ENCODE measurements around the gene TLR2.
"Not testable (repeated sequence)": the region's sequence is repeated elsewhere in the genome, so short reads cannot be mapped to it uniquely, and the experiment has no call there.

The TLR2 gene

DNA sequence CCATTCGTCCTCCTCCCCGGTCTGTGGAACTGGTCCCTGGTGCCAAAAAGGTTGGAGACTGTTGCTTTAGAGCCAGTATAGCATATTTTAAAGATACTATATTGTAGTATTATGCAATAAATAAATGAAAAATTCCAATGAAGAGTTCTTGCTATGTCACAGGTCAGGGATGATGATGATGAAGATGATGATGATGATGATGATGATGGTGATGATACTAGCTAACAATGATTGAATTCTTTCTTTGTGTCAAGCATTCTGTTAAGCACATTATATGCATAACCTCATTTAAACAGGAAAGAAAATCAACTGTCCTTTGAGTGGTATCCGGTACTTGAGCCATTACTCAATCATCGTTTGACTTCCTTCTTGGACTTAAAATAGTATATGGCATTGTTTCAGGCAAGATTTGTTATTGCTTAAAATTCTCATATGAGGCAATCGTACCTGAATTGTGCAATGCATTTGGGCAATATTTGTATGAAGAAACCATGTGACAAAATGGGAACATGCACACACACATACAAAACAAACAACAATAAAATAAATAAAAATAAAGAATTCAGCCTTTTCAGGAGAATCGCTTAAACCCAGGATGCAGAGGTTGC, 22.8 kb upstream of the TLR2 start:
- DNase-seq: no peak

DNA sequence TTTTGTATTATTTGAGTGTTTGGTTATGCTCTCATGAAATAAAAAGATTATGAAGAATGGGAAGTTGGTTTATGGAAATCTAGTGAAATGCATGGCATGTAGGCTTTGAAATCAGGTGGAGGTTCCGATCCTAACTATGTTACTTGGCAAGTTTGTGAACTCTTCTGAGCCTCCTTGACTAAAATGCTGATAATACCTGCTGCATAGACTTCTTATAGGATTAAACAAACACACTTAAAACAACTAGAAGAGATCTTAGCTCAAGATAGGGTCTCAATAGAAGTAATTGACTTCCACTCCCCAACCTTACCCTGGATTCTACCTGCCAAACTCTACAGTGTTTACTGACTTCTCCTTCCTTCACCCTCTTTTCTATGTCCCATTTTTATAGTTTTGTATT, 22.2 kb upstream of the TLR2 start:
- no peak for DNase-seq

DNA sequence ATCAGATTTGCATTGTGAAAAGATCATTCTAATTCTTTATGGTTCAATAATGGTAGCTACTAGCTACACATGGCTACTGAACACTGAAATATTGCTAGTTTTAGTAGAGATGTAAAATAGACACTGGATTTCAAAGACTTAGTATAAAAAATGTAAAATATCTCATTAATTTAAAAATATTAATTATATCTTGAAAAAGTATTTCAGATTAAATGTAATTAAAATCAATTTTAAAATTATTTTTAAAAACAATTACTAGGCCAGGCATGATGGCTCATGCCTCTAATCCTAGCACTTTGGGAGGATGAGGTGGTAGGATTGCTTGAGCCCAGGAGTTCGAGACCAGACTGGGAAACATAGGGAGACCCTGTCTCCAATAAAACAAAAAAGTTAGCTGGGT, 20.4 kb upstream of the TLR2 start:
- no peak for DNase-seq

DNA sequence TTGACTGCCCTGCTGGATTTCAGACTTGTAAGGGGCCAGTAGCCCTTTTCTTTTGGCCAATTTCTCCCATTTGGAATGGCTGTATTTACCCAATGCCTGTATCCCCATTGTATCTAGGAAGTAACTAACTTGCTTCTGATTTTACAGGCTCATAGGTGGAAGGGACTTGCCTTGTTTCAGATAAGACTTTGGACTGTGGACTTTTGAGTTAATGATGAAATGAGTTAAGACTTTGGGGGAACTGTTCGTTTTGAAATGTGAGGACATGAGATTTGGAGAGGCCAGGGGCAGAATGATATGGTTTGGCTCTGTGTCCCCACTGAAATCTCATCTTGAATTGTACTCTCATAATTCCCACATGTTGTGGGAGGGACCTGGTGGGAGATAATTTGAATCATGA, 17.6 kb upstream of the TLR2 start:
- not testable (repeated sequence) for DNase-seq

DNA sequence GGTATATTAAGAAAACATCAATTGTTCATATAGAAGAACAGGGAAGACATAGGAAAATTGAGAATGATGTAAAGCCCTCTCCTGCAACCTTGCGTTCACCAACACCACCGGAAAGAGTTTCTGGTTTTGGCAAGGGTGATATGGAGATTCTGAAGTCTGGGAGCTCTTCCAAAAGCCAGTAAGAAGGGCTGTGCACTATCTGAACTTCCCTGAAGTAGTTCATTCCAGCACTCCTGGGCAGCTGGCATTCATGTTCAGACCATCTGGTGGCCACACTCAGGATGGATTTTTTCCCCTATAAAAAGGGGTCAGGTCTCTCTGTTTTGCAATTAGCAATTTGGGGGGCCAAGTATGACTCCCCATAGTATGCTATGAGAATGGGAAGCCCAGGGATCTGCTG, 15.4 kb upstream of the TLR2 start:
- DNase-seq: no peak

DNA sequence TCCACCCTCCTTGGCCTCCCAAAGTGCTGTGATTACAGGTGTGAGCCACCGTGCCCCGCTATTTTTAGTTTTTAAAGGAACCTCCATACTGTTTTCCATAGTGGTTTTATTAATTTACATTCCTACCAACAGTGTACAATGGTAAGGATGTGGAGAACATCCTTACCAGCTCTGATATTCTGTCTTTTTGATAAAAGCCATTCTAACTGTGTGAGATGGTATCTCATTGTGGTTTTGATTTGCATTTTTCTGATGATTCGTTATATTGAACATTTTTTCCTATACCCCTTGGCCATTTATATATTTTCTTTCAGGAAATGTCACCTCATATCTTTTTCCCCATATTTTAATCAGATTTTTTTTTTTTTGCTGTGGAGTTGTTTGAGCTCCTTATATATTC, 14.2 kb upstream of the TLR2 start:
- no peak for DNase-seq

DNA sequence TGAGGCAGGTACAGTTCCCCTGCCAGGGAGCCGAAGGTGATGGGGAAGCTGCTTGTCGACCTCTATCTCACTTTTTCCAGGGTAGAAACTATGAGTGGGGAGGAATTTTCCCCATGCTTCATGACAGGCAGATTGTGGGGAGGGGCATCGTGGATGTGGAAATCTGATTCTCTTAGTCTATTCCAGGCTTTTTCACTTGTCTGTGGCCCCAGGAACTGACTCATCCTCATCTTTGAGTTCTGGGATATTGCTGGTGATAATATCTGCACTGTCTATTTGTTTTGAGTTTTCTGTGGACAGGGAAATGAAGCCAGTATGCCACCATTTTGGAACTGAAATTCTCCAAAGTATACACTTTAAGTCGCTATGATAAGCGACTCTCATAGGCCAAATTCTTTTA, 7.6 kb upstream of the TLR2 start:
- DNase-seq: no peak

DNA sequence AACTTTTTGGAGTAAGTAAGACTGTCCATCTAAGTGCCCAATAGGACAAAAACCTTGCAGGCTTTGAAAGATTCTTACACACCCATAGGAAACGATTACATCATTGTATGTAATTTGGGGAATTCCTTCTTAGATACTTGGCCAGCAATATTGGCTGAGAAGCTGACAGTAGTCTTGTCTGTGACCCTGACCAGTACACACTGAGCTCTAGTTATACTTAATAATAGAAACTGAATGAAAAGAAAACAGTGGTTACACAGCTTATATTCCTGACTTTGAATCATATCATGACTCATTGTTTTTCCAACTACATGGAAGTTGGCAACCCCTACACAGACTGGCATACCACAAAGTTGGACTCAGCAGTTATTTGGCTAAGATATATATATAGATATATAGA, 7.1 kb upstream of the TLR2 start:
- no peak for DNase-seq

DNA sequence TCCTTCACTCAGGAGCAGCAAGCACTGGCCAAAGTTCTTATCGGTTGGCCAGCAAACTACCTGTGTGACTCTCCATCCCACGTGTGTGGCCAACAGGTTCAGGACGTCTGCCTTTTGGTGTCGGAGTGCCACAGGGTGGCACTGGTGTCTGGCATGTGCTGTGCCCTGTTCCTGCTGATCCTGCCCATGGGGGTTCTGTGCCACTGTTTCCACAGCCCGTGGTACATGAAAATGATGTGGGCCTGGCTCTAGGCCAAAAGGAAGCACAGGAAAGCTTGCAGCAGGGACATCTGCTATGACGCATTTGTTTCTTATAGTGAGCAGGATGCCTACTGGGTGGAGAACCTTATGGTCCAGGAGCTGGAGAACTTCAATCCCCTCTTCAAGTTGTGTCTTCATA, 4.6 kb upstream of the TLR2 start:
- DNase-seq: no peak

DNA sequence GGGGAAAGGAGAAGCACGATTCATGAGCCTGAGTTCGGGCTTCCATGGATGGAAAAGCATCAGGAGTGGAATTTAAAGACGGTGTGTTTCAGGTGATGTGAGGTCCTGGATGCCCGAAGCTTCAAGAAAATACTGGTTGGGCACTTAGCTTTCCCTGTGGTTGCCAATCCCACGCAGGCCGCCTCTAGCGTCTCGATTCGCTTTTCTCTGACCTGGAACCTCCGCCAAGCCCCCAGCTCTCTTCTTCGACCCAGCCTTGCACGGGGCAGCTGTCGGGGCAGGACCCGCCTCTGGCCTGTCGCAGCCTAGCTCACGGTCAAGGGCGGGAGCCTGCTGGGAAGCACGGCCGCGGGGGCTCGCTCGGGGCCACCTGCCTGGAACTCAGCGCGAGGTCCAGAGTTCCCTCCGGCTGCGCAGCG, 308 bp upstream of the TLR2 start:
- no peak for DNase-seq

DNA sequence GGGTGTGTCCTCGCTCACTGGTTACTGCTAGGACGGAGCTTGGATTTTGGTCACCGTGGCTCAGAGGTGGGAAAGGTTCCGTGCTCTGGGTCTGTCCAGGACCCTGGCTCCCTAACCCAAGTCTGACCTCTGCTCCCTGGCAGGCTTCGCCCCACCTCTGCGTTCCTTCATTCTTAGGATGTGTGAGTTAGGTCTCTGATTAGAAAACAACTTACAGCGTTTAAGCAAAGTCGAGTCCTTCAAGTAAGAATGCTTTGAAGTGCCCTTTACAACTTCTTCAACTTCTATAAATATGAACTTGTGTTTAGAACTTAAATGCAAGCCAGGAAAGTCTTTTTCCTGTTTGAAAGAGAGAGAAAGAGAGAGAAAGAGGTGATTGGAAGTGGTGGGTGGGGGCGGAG, 891 bp downstream of the TLR2 start:
- no peak for DNase-seq

DNA sequence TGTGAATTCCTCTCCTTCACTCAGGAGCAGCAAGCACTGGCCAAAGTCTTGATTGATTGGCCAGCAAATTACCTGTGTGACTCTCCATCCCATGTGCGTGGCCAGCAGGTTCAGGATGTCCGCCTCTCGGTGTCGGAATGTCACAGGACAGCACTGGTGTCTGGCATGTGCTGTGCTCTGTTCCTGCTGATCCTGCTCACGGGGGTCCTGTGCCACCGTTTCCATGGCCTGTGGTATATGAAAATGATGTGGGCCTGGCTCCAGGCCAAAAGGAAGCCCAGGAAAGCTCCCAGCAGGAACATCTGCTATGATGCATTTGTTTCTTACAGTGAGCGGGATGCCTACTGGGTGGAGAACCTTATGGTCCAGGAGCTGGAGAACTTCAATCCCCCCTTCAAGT, 20.4 kb downstream of the TLR2 start:
- DNase-seq: no peak

DNA sequence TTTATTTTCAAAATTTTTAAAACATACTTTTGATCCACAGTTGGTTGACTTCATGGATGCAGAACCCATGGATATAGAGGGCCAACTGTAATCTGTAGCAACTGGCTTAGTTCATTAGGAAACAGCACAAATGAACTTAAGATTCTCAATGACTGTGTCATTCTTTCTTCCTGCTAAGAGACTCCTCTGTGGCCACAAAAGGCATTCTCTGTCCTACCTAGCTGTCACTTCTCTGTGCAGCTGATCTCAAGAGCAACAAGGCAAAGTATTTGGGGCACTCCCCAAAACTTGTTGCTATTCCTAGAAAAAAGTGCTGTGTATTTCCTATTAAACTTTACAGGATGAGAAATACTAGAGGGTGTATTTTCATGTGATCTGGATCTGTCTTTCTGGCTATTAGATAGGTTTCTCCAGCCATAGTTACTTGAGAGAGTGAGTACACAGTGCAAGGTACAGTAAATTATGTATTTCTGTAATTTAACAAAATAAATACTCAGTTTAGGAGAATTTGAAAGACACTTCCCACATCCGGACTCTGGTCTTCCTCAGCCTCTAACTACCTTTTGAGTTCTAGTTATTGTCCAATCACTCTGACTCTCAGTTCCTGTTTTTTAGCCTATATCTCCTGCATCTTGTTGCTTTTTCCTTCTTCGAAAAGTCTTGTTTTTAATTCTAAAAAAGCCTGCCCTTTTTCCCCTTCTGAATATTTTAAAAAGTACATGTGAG, 21.8 kb downstream of the TLR2 start:
- DNase-seq: no peak

DNA sequence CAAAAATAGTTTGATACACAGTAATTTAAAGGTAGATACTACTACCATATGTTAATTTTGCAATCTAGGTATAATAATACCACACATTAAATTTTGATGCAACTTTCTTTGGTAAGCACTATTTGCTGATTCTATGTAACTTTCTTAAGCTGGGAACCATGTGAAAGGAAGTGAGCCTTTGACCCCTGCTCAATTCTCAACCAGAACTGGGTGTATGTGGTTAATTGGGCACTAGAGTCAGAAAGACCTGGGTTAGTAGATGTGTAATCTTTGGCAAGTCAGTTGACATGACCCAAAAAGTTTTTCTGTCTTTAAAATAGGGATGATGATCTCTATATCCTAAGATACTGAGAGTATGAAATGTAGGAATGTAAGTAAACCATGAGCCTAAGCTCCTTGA, 22.4 kb downstream of the TLR2 start:
- DNase-seq: no peak

DNA sequence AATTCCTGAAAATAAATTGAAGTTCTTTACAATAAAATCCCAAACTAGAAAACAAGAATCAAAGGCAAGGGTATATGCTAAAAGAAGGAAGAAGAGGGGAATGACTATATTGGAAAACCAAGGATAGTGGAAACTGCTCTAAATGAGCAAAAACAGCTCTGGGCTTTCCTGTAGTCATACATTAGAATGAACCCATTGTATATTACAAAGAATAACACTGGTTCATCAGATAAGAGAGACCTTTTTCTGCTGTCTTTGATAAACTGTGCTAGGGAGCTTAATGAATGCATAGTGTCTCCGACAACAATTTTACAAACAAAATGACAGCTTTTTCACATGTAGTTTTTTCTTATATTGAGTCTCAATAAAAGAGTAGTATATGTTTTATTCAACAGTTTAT, 26.6 kb downstream of the TLR2 start:
- no peak for DNase-seq

DNA sequence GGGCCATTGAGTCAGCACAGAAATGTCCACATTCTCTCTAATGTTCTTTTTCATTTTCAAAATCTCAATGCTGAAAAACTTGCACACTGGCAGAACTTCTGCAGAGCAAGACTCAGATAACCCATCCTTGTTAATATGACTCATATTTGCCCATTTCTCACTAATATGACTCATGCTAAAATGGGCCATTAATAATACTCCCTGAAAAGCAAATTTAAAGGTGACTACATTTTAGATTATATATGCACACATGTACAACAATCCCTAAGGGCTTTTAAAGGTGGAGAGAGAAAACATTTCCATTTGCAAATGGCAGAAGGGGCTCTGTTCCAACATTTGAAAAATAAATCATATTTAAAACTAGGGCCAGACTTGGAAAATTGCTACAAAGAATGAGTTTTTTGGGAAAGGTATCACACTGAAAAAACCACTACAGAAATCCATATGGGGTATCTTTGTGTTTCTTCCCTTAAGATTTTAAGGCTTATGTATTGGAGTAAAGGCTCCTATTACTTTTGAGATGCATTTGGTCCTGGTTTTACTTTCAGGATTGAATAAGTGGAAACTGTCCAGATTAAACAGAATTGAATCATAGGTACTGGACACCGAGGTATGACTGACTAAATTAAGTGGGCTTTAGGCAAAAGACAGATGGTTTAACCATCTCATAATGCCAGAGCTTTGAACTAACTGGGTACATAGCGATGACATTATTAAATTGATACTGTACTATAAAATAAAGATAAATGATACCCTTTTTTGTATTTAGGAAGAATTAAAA, 30.0 kb downstream of the TLR2 start:
- DNase-seq: no peak

DNA sequence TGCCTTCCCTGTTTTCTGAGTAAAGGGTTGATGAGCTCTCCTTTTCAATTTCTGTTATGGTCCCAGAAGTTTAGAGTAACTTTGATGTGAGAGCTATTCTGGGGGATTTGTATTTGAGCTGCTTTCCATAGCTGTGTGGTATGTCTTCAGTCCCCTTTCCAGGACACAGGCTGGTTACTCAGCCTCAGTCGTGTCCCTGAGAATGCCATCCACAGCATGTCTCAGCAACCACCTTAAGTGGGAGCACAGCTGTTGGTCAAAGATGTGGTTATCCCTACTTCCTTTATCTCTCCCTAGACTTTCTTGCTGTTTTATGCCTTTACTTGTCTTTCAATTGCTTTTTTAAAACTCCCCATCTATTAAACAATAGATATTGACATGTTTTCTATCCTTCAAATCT, 38.0 kb downstream of the TLR2 start:
- DNase-seq: no peak

DNA sequence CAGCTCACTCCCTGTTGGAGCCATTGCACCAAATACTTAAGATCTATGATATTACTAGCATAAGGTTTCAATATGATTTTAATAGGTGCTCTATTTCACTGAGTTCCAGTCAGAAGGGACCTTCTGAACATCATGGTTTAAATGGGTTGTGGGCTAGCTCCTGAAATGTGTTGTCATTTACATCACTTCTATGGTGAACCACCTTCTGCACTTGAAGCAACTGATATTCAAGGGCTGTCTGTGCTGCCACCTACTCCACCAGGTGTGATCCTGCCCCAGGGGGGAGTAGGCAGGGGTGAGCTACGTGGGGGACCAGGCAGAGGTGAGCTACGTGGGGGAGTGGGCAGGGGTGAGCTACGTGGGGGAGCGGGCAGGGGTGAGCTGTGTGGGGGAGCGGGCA, 40.5 kb downstream of the TLR2 start:
- DNase-seq: no peak

DNA sequence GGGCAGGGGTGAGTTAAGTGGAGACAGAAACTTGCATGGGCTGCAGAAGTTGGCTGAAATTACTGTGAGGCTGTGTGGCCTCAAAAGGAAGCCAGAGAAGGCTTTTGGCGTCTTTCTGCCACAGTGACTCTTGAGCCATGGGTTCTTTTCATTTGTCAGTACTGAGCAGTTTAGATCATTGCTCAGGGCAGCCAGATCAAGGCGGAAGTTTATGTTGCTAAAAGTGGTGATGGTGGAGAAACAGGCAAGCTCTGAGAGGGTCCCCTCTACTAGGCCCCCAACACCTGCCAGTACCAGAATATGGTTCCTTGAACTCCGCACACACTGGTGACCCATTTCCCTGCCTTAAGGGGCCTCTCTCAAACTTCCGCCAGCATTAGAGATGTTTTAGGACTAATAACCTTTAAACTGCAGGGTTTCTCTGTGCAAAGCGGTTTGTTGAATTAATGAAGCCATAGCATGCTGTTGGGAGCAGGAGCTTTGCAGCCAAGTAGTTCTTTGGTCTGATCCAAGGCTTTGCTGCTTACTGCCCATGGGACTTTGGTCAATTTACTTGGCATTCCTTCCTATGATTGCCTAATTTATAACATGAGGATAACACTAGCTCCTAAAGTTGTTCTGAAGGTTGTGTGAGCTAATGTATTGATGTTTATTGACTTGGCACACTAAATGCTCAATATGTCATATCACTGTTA, 41.2 kb downstream of the TLR2 start:
- no peak for DNase-seq

DNA sequence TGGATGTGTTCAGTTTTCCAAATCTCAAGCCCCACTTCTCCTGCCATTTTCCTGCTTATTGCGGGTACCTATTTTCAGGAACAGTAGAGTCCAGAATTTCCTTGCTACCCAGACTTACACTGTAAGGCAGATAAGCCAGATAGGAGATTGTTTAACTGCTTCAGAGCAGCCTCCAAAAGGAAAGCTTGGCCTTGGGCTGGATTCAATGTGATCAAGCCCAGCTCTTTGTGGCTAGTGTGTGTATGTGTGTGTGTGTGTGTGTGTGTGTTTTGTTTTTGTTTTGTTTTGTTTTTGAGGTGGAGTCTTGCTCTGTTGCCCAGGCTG, 41.7 kb downstream of the TLR2 start:
- no peak for DNase-seq

DNA sequence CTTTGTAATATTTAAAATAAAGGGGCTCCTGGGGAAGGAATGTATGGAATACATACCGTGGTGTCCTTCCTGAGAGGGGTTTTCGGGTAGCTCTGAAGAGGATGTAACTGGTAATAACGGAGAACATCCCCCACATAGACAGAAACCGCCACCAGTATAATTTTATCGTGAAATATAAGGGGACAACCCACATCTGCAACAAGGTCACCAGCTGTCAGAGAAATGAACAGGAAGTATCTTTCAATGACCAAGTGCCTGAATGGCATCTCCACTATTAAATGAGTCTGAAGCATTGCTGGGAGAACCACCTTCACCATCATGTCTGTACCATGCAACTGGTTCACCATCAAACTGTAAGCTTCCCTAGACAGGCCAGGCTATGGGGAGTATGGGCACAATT, 44.1 kb downstream of the TLR2 start:
- DNase-seq: no peak

DNA sequence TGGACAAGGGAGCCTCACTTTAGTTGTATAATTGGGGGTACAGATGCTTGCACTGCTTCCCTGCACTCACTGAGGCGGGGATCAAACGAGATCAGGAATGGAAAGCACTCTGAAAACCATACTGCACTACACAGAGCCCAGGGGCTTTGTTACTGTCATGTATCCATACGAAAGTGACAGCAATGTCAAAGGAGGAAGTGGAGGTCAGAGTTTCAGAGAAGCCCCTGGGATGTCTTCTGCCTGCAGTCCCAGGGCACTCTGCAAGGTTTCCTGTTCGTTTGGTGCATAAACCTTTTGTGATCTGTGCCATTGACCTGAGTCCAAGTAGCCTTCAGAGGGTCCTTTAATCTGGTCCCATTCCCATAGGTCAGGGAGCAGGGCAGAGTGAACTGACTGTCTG, 44.6 kb downstream of the TLR2 start:
- no peak for DNase-seq

DNA sequence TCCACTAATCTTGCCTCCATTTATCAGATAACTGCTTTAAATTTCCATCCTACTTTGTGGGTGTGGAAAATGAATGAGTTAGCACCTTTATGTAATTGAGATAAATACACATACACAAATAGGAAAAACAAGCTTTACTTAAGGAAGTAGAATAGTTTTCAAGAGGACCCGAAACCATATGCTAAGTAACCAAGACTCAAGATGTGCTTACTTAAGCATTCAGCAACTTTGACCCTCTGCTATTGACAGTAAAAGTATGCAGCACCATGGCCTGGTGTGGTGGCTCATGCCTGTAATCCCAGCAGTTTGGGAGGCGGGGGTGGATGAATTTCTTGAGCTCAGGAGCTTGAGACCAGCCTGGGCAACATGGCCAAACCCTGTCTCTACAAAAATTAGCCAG, 45.8 kb downstream of the TLR2 start:
- DNase-seq: no peak

DNA sequence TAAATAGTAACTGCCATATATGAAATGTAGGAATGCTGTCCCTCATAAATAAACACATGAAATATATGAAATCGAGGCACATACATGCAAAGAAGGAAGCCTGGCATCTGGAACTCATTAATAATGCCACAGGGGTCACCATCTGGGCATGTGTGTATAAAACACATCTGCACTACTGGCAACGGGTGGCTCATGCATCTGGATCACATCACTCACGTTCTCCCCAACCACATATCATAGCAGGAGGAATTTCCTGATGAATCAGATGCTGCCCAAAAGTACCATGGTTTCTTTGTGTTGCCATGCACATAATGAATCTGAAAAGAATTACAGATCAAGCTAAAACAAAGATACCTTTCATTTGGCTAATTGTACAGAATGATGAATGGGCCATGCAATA, 47.2 kb downstream of the TLR2 start:
- DNase-seq: no peak

Data from COR-L47 (cell line).